Keratinocyte (primary cell): ENCODE data around the gene CASP8. TPM values are rescaled to one million over a fixed set of nuclear protein-coding genes. Genes with fewer than 3 reads are reported as not detected.
A peak's percentile ranks its signal among the peaks of the same experiment; 100 is the strongest.

Source experiments
- DNase-seq: peaks from one replicate; pipeline ENCODE4 v3.0.0-alpha.2; 2011; ENCODE audit warnings: low read depth, missing footprints, low spot score
- FAIRE-seq: peaks from 2 replicates; lab custom pipeline; 2011; peaks lifted over from hg19 to GRCh38; lab: Jason Lieb, UNC
- H2AFZ ChIP-seq: 2 replicates; pipeline ENCODE4 v1.6.0; 2012; ENCODE audit warnings: low read length, control low read depth, inconsistent platforms; ENCODE audit not compliant: control insufficient read depth
- H3K27ac ChIP-seq: 2 replicates; pipeline ENCODE4 v1.5.1; 2011; ENCODE audit warnings: low read length; ENCODE audit not compliant: control insufficient read depth, insufficient read depth
- H3K27me3 ChIP-seq: 3 replicates; pipeline ENCODE4 v1.6.0; 2011; ENCODE audit warnings: low read length; ENCODE audit not compliant: control insufficient read depth, insufficient read depth; ENCODE audit errors: extremely low read depth
- H3K36me3 ChIP-seq, 2 experiments: 2 replicates in 1 of 2; 3 replicates in 1 of 2; pipeline ENCODE4 v1.5.1; 2011; ENCODE audit warnings: low read length in 2 of 2, mild to moderate bottlenecking in 1 of 2; ENCODE audit not compliant: control insufficient read depth in 2 of 2, insufficient read depth in 2 of 2; ENCODE audit errors: extremely low read depth in 1 of 2
- H3K4me1 ChIP-seq: 3 replicates; pipeline ENCODE4 v1.5.1; 2011; ENCODE audit warnings: low read length; ENCODE audit not compliant: control insufficient read depth, insufficient read depth; ENCODE audit errors: extremely low read depth
- H3K4me2 ChIP-seq: 3 replicates; pipeline ENCODE4 v1.6.0; 2011; ENCODE audit warnings: low read depth, low read length; ENCODE audit not compliant: control insufficient read depth, insufficient read depth; ENCODE audit errors: extremely low read depth
- H3K4me3 ChIP-seq, 3 experiments: fragments of 200-600 bp in 1 of 3; sonication (generic) in 1 of 3; 2 replicates in 2 of 3; 3 replicates in 1 of 3; pipeline ENCODE4 v1.5.1; 2011 to 2016; ENCODE audit warnings: low read length in 3 of 3, mild to moderate bottlenecking in 3 of 3, control low read depth in 2 of 3, inconsistent platforms in 1 of 3, low read depth in 1 of 3, mixed read lengths in 1 of 3, mixed run types in 1 of 3, moderate library complexity in 1 of 3; ENCODE audit not compliant: control insufficient read depth in 2 of 3, insufficient read depth in 2 of 3; ENCODE audit errors: extremely low read depth in 1 of 3
- H3K79me2 ChIP-seq: 2 replicates; pipeline ENCODE4 v1.6.0; 2012; ENCODE audit warnings: low read length; ENCODE audit not compliant: control insufficient read depth, insufficient read depth
- H3K9ac ChIP-seq: 3 replicates; pipeline ENCODE4 v1.6.0; 2011; ENCODE audit warnings: low read length; ENCODE audit not compliant: control insufficient read depth, insufficient read depth; ENCODE audit errors: extremely low read depth
- H3K9me1 ChIP-seq: 3 replicates; pipeline ENCODE4 v1.6.0; 2011; ENCODE audit warnings: low read length; ENCODE audit not compliant: control insufficient read depth, insufficient read depth; ENCODE audit errors: extremely low read depth
- H3K9me3 ChIP-seq: 2 replicates; pipeline ENCODE4 v1.5.1; 2012; ENCODE audit warnings: low read depth, low read length; ENCODE audit not compliant: control insufficient read depth
- H4K20me1 ChIP-seq: 3 replicates; pipeline ENCODE4 v1.6.0; 2011; ENCODE audit warnings: low read length; ENCODE audit not compliant: control insufficient read depth, insufficient read depth; ENCODE audit errors: extremely low read depth
- CTCF ChIP-seq, 3 experiments: IDR thresholded peaks in 1 of 3; conservative IDR thresholded peaks in 1 of 3; optimal IDR thresholded peaks in 1 of 3; 2 replicates in 2 of 3; 3 replicates in 1 of 3; pipeline versions ENCODE3 to v1.5.1; 2011; ENCODE audit warnings: low read length in 3 of 3, mild to moderate bottlenecking in 3 of 3, moderate library complexity in 2 of 3, control low read depth in 1 of 3, inconsistent platforms in 1 of 3; ENCODE audit not compliant: insufficient read depth in 2 of 3; ENCODE audit errors: extremely low read depth in 1 of 3
- EZH2 ChIP-seq: IDR thresholded peaks from one replicate; pipeline ENCODE4 v1.6.1; 2012; ENCODE audit warnings: inconsistent platforms, mild to moderate bottlenecking, low read length, moderate library complexity
- dilution Hi-C: fragments of 300-500 bp; cut with MboI; formaldehyde crosslinking; loops from one replicate; pipeline ENCODE4 v1.7.0; 2020; ENCODE audit warnings: low sequenced_read_pairs; ENCODE audit not compliant: extremely low pct_ligation_motif_present
- polyA plus RNA-seq, 5 experiments: library from polyadenylated mRNA; depleted of rRNA in 3 of 5; stranded (reverse) in 3 of 5; stranded (forward) in 1 of 5; unstranded in 1 of 5; fragments of >200 nt; gene quantifications; 1 replicate in 1 of 5; 2 replicates in 3 of 5; 3 replicates in 1 of 5; pipeline versions ENCODE4 v1.2.1 to v1.2.3, GENCODE V29; 2011 to 2012; ENCODE audit warnings: missing spikeins in 2 of 5, low read depth in 1 of 5, low replicate concordance in 1 of 5

The CASP8 gene
- polyA plus RNA-seq, 1 donor (not counting 4 experiments of a cell fraction or from before 2014, with no cell fraction given), result 27.0 TPM

GRCh38 chr2:201275990-201276389, 15.7 kb downstream of the CASP8 start:
- FAIRE-seq (no peak), DNase-seq (no peak)
- no peaks in the 10 kb centered on the region for H3K9me3 ChIP-seq
- TF ChIP-seq CTCF (optimal IDR thresholded peaks at IDR 0.05 in 1 of 3, IDR thresholded peaks at IDR 0.05 in 1 of 3, conservative IDR thresholded peaks at IDR 0.05 in 1 of 3; ENCODE audit: extremely low read depth in 1 of 3, insufficient read depth in 2 of 3, low read length in 3 of 3), result peak in 1 of 3 experiments; percentile 22
- TF ChIP-seq EZH2, result no peak
- peaks cover 6 to 14% of the 10 kb centered on the region in 2 experiments for H3K36me3 ChIP-seq
- H3K4me1 ChIP-seq, result no peaks in the 10 kb centered on the region
- H3K27ac ChIP-seq, result no peak overlapping the region
- dilution Hi-C loops, result no loop called here
- H2AFZ ChIP-seq, result no peak overlapping the region
- no peak overlapping the region for H3K4me3 ChIP-seq
- H3K9me1 ChIP-seq, result no peaks in the 10 kb centered on the region
- no peaks in the 10 kb centered on the region for H3K27me3 ChIP-seq
- no peak overlapping the region for H3K9ac ChIP-seq
- no peak overlapping the region for H3K4me2 ChIP-seq
- H4K20me1 ChIP-seq, result no peaks in the 10 kb centered on the region
- no peaks in the 10 kb centered on the region for H3K79me2 ChIP-seq

GRCh38 chr2:201276511-201276910, 16.2 kb downstream of the CASP8 start:
- dilution Hi-C loops, result no loop called here
- H3K36me3 ChIP-seq, result peaks cover 6 to 14% of the 10 kb centered on the region in 2 experiments

More at GRCh38 chr2:201276511-201276910, 16.2 kb downstream of the CASP8 start:
- Histone ChIP-seq H3K79me2 (no peaks in the 10 kb centered on the region), H3K4me2 (no peak overlapping the region), H3K9me3 (no peaks in the 10 kb centered on the region), H3K9me1 (no peaks in the 10 kb centered on the region), H3K9ac (no peak overlapping the region), H3K27me3 (no peaks in the 10 kb centered on the region), H3K27ac (no peak overlapping the region), H2AFZ (no peak overlapping the region), H4K20me1 (no peaks in the 10 kb centered on the region), H3K4me1 (no peaks in the 10 kb centered on the region), H3K4me3 (no peak overlapping the region)
- FAIRE-seq (no peak), DNase-seq (no peak)
- TF ChIP-seq EZH2 (no peak), CTCF (optimal IDR thresholded peaks at IDR 0.05 in 1 of 3, IDR thresholded peaks at IDR 0.05 in 1 of 3, conservative IDR thresholded peaks at IDR 0.05 in 1 of 3; ENCODE audit: extremely low read depth in 1 of 3, insufficient read depth in 2 of 3, low read length in 3 of 3) (no peak)
